Endothelial cell of umbilical vein (primary cell): ENCODE measurements around the gene DOK1. TPM values are rescaled to one million over a fixed set of nuclear protein-coding genes. Genes with fewer than 3 reads are reported as not detected.

Experiments used
- BruUV-seq: library from RNA; stranded (reverse); fragments of 400-500 nt; replicated peaks from 2 replicates; lab custom pipeline; 2021; lab: Mats Ljungman, UMichigan
- CTCF ChIA-PET: fragments of 300-600, 350-600 bp; sonication (Branson Sonifier 250); formaldehyde crosslinking; loops from one replicate; lab custom pipeline; 2021; ENCODE audit warnings: antibody characterized with exemption, inconsistent platforms; lab: Charles Lee
- POLR2A ChIA-PET: fragments of 300-600, 350-600 bp; sonication (Branson Sonifier 250); formaldehyde crosslinking; loops from one replicate; lab custom pipeline; 2021; ENCODE audit warnings: antibody characterized with exemption, inconsistent platforms; lab: Charles Lee
- DNase-seq: peaks from one replicate; pipeline ENCODE4 v3.0.0-alpha.2; 2011; ENCODE audit warnings: low read depth, low spot score
- FAIRE-seq: peaks from 2 replicates; lab custom pipeline; 2011; peaks lifted over from hg19 to GRCh38; lab: Jason Lieb, UNC
- H2AFZ ChIP-seq: 2 replicates; pipeline ENCODE4 v1.6.0; 2012; ENCODE audit warnings: low read depth, low read length, control low read depth, inconsistent platforms
- H3K27ac ChIP-seq: 2 replicates; pipeline ENCODE4 v1.5.1; 2011; ENCODE audit warnings: low read depth, mild to moderate bottlenecking, control low read depth, low read length, moderate library complexity; ENCODE audit not compliant: insufficient read depth
- H3K27me3 ChIP-seq, 2 experiments: 2 replicates each; pipeline versions ENCODE4 v1.6.0 to v1.6.1; 2011; ENCODE audit warnings: low read length in 2 of 2, mixed read lengths in 1 of 2; ENCODE audit not compliant: control insufficient read depth in 2 of 2, insufficient read depth in 2 of 2
- H3K36me3 ChIP-seq, 2 experiments: 2 replicates in 1 of 2; 3 replicates in 1 of 2; pipeline ENCODE4 v1.5.1; 2011; ENCODE audit warnings: low read length in 2 of 2, mild to moderate bottlenecking in 1 of 2, moderate library complexity in 1 of 2; ENCODE audit not compliant: control insufficient read depth in 2 of 2, insufficient read depth in 2 of 2; ENCODE audit errors: extremely low read depth in 1 of 2
- H3K4me1 ChIP-seq: 3 replicates; pipeline ENCODE4 v1.5.1; 2011; ENCODE audit warnings: mild to moderate bottlenecking, low read length; ENCODE audit not compliant: control insufficient read depth, insufficient read depth; ENCODE audit errors: extremely low read depth
- H3K4me2 ChIP-seq: 2 replicates; pipeline ENCODE4 v1.6.1; 2011; ENCODE audit warnings: low read length, control low read depth, mixed read lengths; ENCODE audit not compliant: insufficient read depth
- H3K4me3 ChIP-seq, 3 experiments: fragments of 200-600 bp in 1 of 3; sonication (generic), shearing (Covaris generic) in 1 of 3; replicated peaks in 1 of 3; 2 replicates each; pipeline ENCODE4 v1.5.1; 2011 to 2016; ENCODE audit warnings: control low read depth in 3 of 3, low read length in 3 of 3, mild to moderate bottlenecking in 2 of 3, inconsistent platforms in 1 of 3, low read depth in 1 of 3, moderate library complexity in 1 of 3; ENCODE audit not compliant: insufficient read depth in 1 of 3
- H3K79me2 ChIP-seq: 2 replicates; pipeline ENCODE4 v1.6.0; 2012; ENCODE audit warnings: low read length, inconsistent platforms; ENCODE audit not compliant: control insufficient read depth, insufficient read depth
- H3K9ac ChIP-seq: replicated peaks from 2 replicates; pipeline ENCODE3; 2011; ENCODE audit warnings: low read length, control low read depth; ENCODE audit not compliant: insufficient read depth; ENCODE audit errors: extremely low read depth
- H3K9me1 ChIP-seq: replicated peaks from 3 replicates; pipeline ENCODE4 v1.6.0; 2011; ENCODE audit warnings: mild to moderate bottlenecking, low read length; ENCODE audit not compliant: control insufficient read depth, insufficient read depth; ENCODE audit errors: extremely low read depth
- H3K9me3 ChIP-seq: replicated peaks from 2 replicates; pipeline ENCODE4 v1.5.1; 2012; ENCODE audit warnings: low read length, inconsistent platforms; ENCODE audit not compliant: control insufficient read depth, insufficient read depth
- H4K20me1 ChIP-seq: replicated peaks from 2 replicates; pipeline ENCODE3; 2011; ENCODE audit warnings: mild to moderate bottlenecking, low read length; ENCODE audit not compliant: control insufficient read depth, insufficient read depth; ENCODE audit errors: extremely low read depth
- CTCF ChIP-seq, 2 donors: IDR thresholded peaks; 1 replicate in 1 of 2; 2 replicates in 1 of 2; pipeline ENCODE4 v1.5.1; 2011; ENCODE audit warnings: low read length in 2 of 2, mild to moderate bottlenecking in 2 of 2, moderate library complexity in 2 of 2, control low read depth in 1 of 2, inconsistent platforms in 1 of 2, low read depth in 1 of 2; ENCODE audit not compliant: insufficient read depth in 1 of 2; ENCODE audit errors: extremely low read depth in 1 of 2
- EZH2 ChIP-seq: IDR thresholded peaks from 2 replicates; pipeline ENCODE4 v1.6.1; 2012; ENCODE audit warnings: borderline replicate concordance, low read depth, mild to moderate bottlenecking, moderate library complexity, low read length, inconsistent platforms; ENCODE audit not compliant: severe bottlenecking
- FOS ChIP-seq: IDR thresholded peaks from 2 replicates; pipeline ENCODE4 v1.6.1; 2011; ENCODE audit warnings: mild to moderate bottlenecking, low read length, moderate library complexity, borderline replicate concordance; ENCODE audit not compliant: insufficient read depth
- GATA2 ChIP-seq: IDR thresholded peaks from 2 replicates; pipeline ENCODE4 v1.7.0; 2011; ENCODE audit warnings: low read depth, mild to moderate bottlenecking, moderate library complexity, mixed read lengths, low read length; ENCODE audit not compliant: insufficient read length, insufficient read depth
- JUN ChIP-seq: IDR thresholded peaks from 2 replicates; pipeline ENCODE4 v1.6.1; 2011; ENCODE audit warnings: borderline replicate concordance, low read depth; ENCODE audit not compliant: insufficient read length, insufficient read depth
- MAX ChIP-seq: IDR thresholded peaks from 2 replicates; pipeline ENCODE4 v1.6.1; 2011; ENCODE audit not compliant: insufficient read depth, insufficient read length
- MYC ChIP-seq: IDR thresholded peaks from one replicate; pipeline ENCODE4 v1.6.1; 2011; ENCODE audit warnings: mild to moderate bottlenecking, low read depth, low read length
- POLR2A ChIP-seq: IDR thresholded peaks from 2 replicates; pipeline ENCODE4 v1.6.1; 2012; ENCODE audit warnings: low read depth, mild to moderate bottlenecking, control low read depth, low read length
- POLR2AphosphoS5 ChIP-seq: IDR thresholded peaks from 2 replicates; pipeline ENCODE4 v1.6.1; 2012; ENCODE audit warnings: low read depth, mild to moderate bottlenecking, control low read depth, low read length, moderate library complexity; ENCODE audit not compliant: insufficient read depth
- dilution Hi-C: fragments of 300-500 bp; cut with MboI; formaldehyde crosslinking; loops from one replicate; pipeline ENCODE4 v1.15.0; 2019; ENCODE audit warnings: low sequenced_read_pairs; ENCODE audit not compliant: extremely low pct_ligation_motif_present
- intact Hi-C: fragments of 100-400 bp; cut with micrococcal nuclease; formaldehyde crosslinking; loops from one replicate; pipeline ENCODE4 v1.10.0; 2022
- polyA plus RNA-seq, 4 experiments: library from polyadenylated mRNA; depleted of rRNA in 3 of 4; stranded (reverse) in 3 of 4; unstranded in 1 of 4; fragments of >200 nt; gene quantifications; 2 replicates each; pipeline versions ENCODE4 v1.2.1 to v1.2.3, GENCODE V29; 2011 to 2012; ENCODE audit warnings: missing spikeins in 1 of 4
- total RNA-seq: library from RNA; stranded (reverse); gene quantifications from 2 replicates; pipeline ENCODE4 v1.2.3, GENCODE V29; 2021

Gene DOK1
- total and polyA plus RNA-seq, 2 donors (not counting 3 experiments of a cell fraction or from before 2014, with no cell fraction given) = 10.4 to 12.7 TPM

- Histone ChIP-seq H3K9me3 (no peaks in the 10 kb centered on the region), H3K9me1 (no peaks in the 10 kb centered on the region), H3K27ac (no peak overlapping the region), H3K79me2 (no peaks in the 10 kb centered on the region), H2AFZ (no peak overlapping the region), H3K9ac (no peak overlapping the region), H3K4me2 (no peak overlapping the region), H3K4me3 (no peak overlapping the region), H4K20me1 (no peaks in the 10 kb centered on the region), H3K27me3 (peaks cover 13% of the 10 kb centered on the region in 2 experiments), H3K36me3 (peaks cover 0 to 10% of the 10 kb centered on the region in 2 experiments), H3K4me1 (peaks cover under 1% of the 10 kb centered on the region)
- POLR2A ChIA-PET = no interaction called here
- no peak for FAIRE-seq
- CTCF ChIA-PET = interaction anchor here (1.8 kb wide), 1 partner anchor 52 kb away, joined by 5 read pairs; no protein-coding TSS in a partner anchor
- dilution Hi-C loops (no loop called here), intact Hi-C loops (no loop called here)
- no peak for DNase-seq
- no TSS peak for BruUV-seq
- TF ChIP-seq POLR2A = no peak
- TF ChIP-seq FOS = no peak
- no peak for TF ChIP-seq EZH2
- TF ChIP-seq MAX = no peak
- TF ChIP-seq GATA2 = no peak
- no peak for TF ChIP-seq MYC
- TF ChIP-seq POLR2AphosphoS5 = no peak
- TF ChIP-seq JUN = no peak
- no peak for TF ChIP-seq CTCF (IDR thresholded peaks at IDR 0.05; ENCODE audit: extremely low read depth in 1 of 2, insufficient read depth in 1 of 2, low read depth in 1 of 2, low read length in 2 of 2)
Measured at GRCh38 chr2:74536166-74536950, 18.2 kb upstream of the DOK1 start.
